ENCODE measurements around the gene EEPD1.
"Not testable (repeated sequence)": the region's sequence is repeated elsewhere in the genome, so short reads cannot be mapped to it uniquely, and the experiment has no call there.

Gene EEPD1

GRCh38 chr7:36305648-36306047 lies 152.6 kb downstream of the EEPD1 start:
- no peak for DNase-seq

- no peak for DNase-seq
These were observed 153.2 kb downstream of the EEPD1 start for GRCh38 chr7:36306222-36306621.

GRCh38 chr7:36306722-36307121 lies 153.7 kb downstream of the EEPD1 start:
- DNase-seq, result no peak

- no peak for DNase-seq
These were observed 155.0 kb downstream of the EEPD1 start for GRCh38 chr7:36308031-36308430.

GRCh38 chr7:36309301-36309700 lies 156.2 kb downstream of the EEPD1 start:
- no peak for DNase-seq

GRCh38 chr7:36309716-36310115 lies 156.7 kb downstream of the EEPD1 start:
- DNase-seq, result no peak

- no peak for DNase-seq
These were observed 157.8 kb downstream of the EEPD1 start for GRCh38 chr7:36310897-36311296.

- DNase-seq, result no peak
These were observed 158.5 kb downstream of the EEPD1 start for GRCh38 chr7:36311539-36311938.

- DNase-seq, result no peak
These were observed 159.2 kb downstream of the EEPD1 start for GRCh38 chr7:36312064-36312914.

GRCh38 chr7:36312915-36313334 lies 159.9 kb downstream of the EEPD1 start:
- no peak for DNase-seq

GRCh38 chr7:36313607-36314006 lies 160.6 kb downstream of the EEPD1 start:
- DNase-seq, result no peak

GRCh38 chr7:36314491-36314890 lies 161.4 kb downstream of the EEPD1 start:
- DNase-seq, result no peak

GRCh38 chr7:36315309-36315944 lies 162.4 kb downstream of the EEPD1 start:
- DNase-seq, result peak; percentile 5

GRCh38 chr7:36316319-36316718 lies 163.3 kb downstream of the EEPD1 start:
- DNase-seq, result no peak

GRCh38 chr7:36317276-36317675 lies 164.2 kb downstream of the EEPD1 start:
- DNase-seq, result no peak

- DNase-seq, result no peak
These were observed 165.1 kb downstream of the EEPD1 start for GRCh38 chr7:36318116-36318515.

- not testable (repeated sequence) for DNase-seq
These were observed 168.2 kb downstream of the EEPD1 start for GRCh38 chr7:36321284-36321683.

- no peak for DNase-seq
These were observed 183.3 kb downstream of the EEPD1 start for GRCh38 chr7:36336390-36336789.

GRCh38 chr7:36338256-36338655 lies 185.2 kb downstream of the EEPD1 start:
- no peak for DNase-seq

GRCh38 chr7:36343548-36343947 lies 190.5 kb downstream of the EEPD1 start:
- DNase-seq, result no peak

- no peak for DNase-seq
These were observed 191.6 kb downstream of the EEPD1 start for GRCh38 chr7:36344622-36345021.

- peak; percentile 18 for DNase-seq
These were observed 193.3 kb downstream of the EEPD1 start for GRCh38 chr7:36346260-36346831.

- DNase-seq, result no peak
These were observed 195.2 kb downstream of the EEPD1 start for GRCh38 chr7:36348256-36348655.

GRCh38 chr7:36348771-36349170 lies 195.7 kb downstream of the EEPD1 start:
- no peak for DNase-seq
